RWPE2 (cell line): ENCODE measurements around the gene CYB561D2.
A peak's percentile ranks its signal among the peaks of the same experiment; 100 is the strongest.

Experiments used
- ATAC-seq: fragments of 200-7000 bp; cut with Tn5 transposase; 3 replicates; pipeline ENCODE4 v1.9.1; 2021; ENCODE audit warnings: low read depth
- DNase-seq: peaks from one replicate; pipeline ENCODE4 v3.0.0-alpha.2; 2020; ENCODE audit warnings: low spot score
- H3K27ac ChIP-seq: fragments of 450-650 bp; 2 replicates; pipeline ENCODE4 v1.5.1; 2017; ENCODE audit warnings: mild to moderate bottlenecking; ENCODE audit not compliant: poor library complexity, severe bottlenecking
- H3K27me3 ChIP-seq: fragments of 250-450 bp; sonication (Bioruptor Pico); 2 replicates; pipeline ENCODE4 v1.5.1; 2021; ENCODE audit warnings: mild to moderate bottlenecking, moderate library complexity; ENCODE audit not compliant: insufficient read depth, poor library complexity, severe bottlenecking
- H3K36me3 ChIP-seq: fragments of 250-450 bp; sonication (Bioruptor Pico); 2 replicates; pipeline ENCODE4 v1.5.1; 2020; ENCODE audit warnings: low read depth, mild to moderate bottlenecking, moderate library complexity
- H3K4me1 ChIP-seq: fragments of 250-450 bp; sonication (Bioruptor Pico); 2 replicates; pipeline ENCODE4 v1.5.1; 2021; ENCODE audit warnings: mild to moderate bottlenecking, moderate library complexity; ENCODE audit not compliant: insufficient read depth, poor library complexity, severe bottlenecking
- H3K4me3 ChIP-seq: fragments of 250-450 bp; sonication (Bioruptor Pico); 2 replicates; pipeline ENCODE4 v1.5.1; 2021; ENCODE audit warnings: mild to moderate bottlenecking, moderate library complexity; ENCODE audit not compliant: severe bottlenecking
- H3K9me3 ChIP-seq: fragments of 250-450 bp; sonication (Bioruptor Pico); 2 replicates; pipeline ENCODE4 v1.5.1; 2021; ENCODE audit warnings: mild to moderate bottlenecking, moderate library complexity; ENCODE audit not compliant: severe bottlenecking
- TF ChIP-seq, protein P1 (sequence below): fragments of 450-650 bp; IDR thresholded peaks from one replicate; pipeline ENCODE4 v1.5.1; 2017; ENCODE audit warnings: mild to moderate bottlenecking, moderate library complexity; ENCODE audit not compliant: poor library complexity, severe bottlenecking

The CYB561D2 gene

DNA sequence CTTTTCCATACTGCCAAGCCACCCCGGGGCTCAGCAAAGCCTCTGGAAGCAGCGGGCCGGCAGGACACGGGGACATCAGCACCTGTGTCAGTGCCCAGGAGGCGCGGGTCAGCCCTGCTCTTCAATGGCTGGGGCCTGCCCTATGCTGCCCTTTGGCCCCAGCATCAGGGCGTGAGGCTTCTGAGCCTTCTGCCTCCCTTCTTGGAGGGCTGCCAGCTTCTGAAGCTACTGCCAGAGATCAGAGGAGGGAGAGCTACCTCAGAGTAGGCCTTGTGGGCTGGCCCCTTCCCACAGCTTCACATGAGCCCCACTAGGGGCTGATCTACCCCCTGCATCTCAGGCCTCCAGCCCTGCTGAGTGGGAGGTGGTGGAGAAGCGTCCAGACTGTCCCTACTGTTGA lies 21.7 kb downstream of the CYB561D2 start:
- Histone ChIP-seq H3K9me3 (no peaks in the 10 kb centered on the region), H3K4me3 (no peak overlapping the region), H3K27me3 (no peaks in the 10 kb centered on the region), H3K27ac (no peak overlapping the region), H3K4me1 (peaks cover 7% of the 10 kb centered on the region), H3K36me3 (no peaks in the 10 kb centered on the region)
- DNase-seq = no peak
- ATAC-seq = no peak
- TF ChIP-seq, protein P1, sequence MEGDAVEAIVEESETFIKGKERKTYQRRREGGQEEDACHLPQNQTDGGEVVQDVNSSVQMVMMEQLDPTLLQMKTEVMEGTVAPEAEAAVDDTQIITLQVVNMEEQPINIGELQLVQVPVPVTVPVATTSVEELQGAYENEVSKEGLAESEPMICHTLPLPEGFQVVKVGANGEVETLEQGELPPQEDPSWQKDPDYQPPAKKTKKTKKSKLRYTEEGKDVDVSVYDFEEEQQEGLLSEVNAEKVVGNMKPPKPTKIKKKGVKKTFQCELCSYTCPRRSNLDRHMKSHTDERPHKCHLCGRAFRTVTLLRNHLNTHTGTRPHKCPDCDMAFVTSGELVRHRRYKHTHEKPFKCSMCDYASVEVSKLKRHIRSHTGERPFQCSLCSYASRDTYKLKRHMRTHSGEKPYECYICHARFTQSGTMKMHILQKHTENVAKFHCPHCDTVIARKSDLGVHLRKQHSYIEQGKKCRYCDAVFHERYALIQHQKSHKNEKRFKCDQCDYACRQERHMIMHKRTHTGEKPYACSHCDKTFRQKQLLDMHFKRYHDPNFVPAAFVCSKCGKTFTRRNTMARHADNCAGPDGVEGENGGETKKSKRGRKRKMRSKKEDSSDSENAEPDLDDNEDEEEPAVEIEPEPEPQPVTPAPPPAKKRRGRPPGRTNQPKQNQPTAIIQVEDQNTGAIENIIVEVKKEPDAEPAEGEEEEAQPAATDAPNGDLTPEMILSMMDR = no peak

DNA sequence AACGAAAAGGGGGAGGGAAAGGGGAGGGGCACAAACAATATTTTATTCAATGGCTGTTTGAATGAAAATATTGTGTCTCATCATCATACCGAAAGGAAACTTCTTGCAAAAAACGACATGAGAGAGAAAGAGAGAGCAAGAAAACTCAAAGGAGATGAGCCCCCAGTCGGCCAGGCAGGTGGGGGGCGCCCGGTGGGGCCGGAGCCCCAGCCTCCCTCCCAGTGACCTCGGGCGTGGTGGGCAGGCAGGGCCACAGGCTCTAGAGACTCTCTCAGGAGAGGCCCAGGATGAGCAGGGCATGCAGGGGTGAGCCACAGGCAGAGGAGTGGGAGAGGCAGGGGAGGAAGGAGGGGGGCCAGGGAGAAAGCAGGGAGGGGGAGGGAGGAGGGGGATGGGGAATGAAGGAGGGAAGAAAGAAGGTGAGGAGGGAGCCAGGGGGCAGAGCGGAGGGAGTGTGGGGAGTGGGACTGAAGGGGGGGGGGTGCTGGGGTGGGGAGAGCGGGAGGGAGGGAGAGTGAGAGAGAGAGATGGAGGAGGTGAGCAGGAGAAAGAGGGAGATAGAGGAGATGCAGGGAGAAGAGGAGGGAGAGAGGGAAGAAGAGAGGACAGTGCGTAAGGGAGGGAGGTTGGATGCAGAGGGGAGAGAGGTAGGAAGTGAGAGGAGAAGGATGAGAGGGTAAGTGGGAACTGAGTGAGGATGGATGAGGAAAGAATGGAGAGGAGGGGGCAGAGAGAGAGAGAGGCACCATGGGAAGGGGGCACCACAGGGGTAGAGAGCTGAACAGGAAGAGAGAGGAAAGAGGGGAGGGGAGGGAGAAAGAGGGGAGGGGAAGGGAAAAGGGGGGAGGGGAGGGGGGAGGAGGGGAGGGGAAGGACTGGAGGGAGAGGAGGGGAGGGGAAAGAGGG lies 22.7 kb downstream of the CYB561D2 start:
- DNase-seq (no peak), ATAC-seq (no peak)
- Histone ChIP-seq H3K9me3 (no peaks in the 10 kb centered on the region), H3K27ac (no peak overlapping the region), H3K4me3 (no peak overlapping the region), H3K36me3 (no peaks in the 10 kb centered on the region), H3K27me3 (no peaks in the 10 kb centered on the region), H3K4me1 (peaks cover 3% of the 10 kb centered on the region)
- TF ChIP-seq, protein P1 = no peak

DNA sequence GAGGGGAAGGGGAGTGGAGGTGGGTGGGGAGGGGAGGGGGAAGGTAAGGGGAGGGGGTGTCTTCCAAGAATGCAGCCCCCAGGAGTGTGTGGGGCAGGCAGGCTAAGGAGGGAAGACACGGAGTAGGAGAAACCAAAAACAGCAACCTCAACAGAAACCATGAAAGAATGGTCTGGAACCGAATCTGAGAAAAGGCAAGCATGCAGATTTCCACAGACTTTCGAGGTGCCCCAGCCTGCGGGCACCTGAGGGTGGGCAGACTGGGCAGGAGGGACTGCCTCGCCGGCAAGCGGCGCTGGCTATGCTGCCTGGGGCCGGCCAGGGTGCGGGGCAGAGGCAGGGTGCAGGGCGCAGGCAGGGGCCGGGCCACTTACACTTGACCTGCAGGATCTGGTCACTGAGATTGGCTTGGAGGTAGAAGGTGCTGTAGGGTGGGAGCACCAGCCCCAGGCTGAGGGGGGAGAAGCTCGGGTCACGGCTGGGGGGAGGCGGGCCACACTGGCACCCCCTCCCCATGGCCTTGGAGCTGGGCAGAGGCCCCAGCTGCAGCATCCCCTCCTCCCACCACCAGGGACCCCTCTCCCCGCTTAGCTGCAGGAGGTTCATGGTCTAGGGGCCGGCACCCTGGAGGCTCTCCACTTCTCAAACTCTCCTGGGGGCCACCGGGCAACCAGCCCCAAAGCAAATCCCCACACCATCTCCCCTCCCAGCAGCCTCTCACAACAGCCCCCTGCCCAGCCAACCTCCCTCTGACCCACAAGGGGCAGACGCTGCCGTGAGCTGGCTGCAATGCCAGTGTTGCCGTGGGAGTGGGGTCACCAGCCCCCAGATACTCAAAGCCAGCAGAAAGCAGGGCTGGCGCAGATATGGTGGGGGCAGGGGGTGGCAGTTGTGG lies 23.9 kb downstream of the CYB561D2 start:
- H3K9me3 ChIP-seq = no peaks in the 10 kb centered on the region
- TF ChIP-seq, protein P1 = no peak
- H3K4me1 ChIP-seq = no peaks in the 10 kb centered on the region
- no peaks in the 10 kb centered on the region for H3K36me3 ChIP-seq
- H3K27me3 ChIP-seq = no peaks in the 10 kb centered on the region
- H3K27ac ChIP-seq = no peak overlapping the region
- ATAC-seq (no peak), DNase-seq (no peak)
- H3K4me3 ChIP-seq = no peak overlapping the region

DNA sequence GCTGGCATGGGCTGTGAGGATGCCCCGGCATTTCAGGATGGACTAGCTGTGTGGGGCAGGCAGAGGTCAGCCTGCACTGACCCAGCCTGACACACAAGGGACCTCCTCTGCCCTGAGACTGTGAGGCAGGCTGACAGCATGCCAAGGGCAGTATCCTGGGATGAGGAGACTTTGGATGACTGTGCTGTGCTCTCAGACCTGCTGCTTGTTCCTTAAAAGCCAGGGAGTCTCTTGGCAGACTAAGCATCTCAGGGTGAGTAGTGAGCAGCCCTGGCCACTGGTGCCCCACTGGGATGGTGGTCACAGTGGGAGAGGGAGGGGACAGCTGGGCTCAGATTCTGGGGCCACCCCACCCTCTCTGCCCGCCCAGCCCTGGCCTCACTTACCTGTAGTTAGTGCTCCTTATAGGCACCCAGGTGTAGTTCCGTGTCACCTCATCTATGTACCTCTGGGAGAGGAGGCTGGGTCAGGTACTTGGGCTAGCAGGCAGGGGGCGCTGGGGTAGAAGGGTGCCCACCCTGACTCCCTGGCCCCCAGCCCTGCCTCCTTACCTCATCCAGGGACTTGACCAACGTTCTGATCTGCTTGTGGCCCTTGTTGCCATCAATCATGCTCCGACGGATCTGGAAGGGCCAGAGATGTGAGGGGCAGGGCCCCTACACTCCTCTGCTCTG lies 24.7 kb downstream of the CYB561D2 start:
- no peaks in the 10 kb centered on the region for H3K9me3 ChIP-seq
- ATAC-seq = peak; percentile 37
- H3K27me3 ChIP-seq = no peaks in the 10 kb centered on the region
- TF ChIP-seq, protein P1 = no peak
- H3K4me1 ChIP-seq = no peaks in the 10 kb centered on the region
- no peaks in the 10 kb centered on the region for H3K36me3 ChIP-seq
- no peak overlapping the region for H3K4me3 ChIP-seq
- no peak overlapping the region for H3K27ac ChIP-seq
- no peak for DNase-seq
